ENCODE measurements around the gene GBE1.
A peak's percentile ranks its signal among the peaks of the same experiment; 100 is the strongest.
"Not testable (repeated sequence)": the region's sequence is repeated elsewhere in the genome, so short reads cannot be mapped to it uniquely, and the experiment has no call there.

Gene GBE1

GRCh38 chr3:81518945-81519344, 242.5 kb downstream of the GBE1 start:
- DNase-seq = no peak

- DNase-seq = no peak
These were observed 245.4 kb downstream of the GBE1 start for GRCh38 chr3:81516042-81516441.

DNA sequence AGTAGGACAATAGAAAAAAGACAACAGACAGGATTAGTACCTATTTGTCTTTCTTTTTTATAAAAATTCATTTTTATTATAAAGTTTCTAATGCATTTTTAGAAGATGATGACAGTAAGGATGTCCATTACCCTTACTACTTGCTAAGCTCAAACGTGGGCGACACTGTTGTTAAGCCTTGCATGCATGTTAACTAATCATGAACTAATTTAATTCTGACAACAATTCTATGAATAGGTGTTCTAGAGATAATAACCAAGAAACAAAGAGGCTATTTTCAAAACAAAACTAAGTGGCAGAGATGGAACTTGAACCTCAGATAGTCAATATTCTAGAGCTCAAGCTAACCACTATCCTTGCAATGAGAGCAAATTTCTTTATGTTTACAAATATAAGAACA, 247.9 kb downstream of the GBE1 start:
- DNase-seq = no peak

DNA sequence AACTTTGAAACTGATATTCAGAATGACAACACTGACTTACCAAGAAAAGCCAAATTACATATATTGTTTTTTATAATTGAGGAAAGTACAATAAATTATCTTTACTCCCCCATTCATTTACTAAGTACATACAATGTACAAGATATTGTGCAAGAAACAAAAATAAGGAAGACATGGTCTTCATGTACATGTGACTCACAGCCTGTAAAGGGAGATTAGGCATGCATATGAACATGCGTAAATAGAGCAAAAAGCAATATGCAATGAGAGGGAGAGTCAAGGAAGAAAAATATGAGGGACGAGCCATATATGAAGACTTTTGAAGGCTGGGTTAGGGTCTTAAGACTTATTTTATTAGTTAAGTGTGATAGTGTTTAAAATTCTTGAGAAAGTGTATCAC, 258.4 kb downstream of the GBE1 start:
- no peak for DNase-seq

DNA sequence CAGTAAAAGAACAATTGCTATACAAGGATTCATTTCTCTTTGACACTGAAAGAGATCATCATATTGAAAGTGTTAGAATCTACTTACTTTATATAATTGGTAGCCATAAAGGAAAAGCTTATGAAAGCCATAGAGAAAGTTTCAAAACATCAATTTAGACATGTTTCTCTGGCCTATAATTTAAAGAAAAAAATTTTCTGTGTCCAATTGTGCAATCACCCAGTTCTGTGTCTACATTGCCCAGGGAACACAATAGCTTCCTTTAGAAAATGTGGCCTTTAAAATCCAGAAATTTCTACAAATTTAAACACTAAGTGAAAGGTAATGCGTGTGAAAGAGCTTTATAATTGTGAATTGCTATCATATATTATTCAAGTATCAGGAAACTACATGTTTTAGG, 259.2 kb downstream of the GBE1 start:
- DNase-seq = no peak

- DNase-seq = no peak
These were observed 261.4 kb downstream of the GBE1 start for GRCh38 chr3:81500039-81500438.

- no peak for DNase-seq
These were observed 263.7 kb downstream of the GBE1 start for GRCh38 chr3:81497572-81498251.

GRCh38 chr3:81496407-81497104, 264.9 kb downstream of the GBE1 start:
- DNase-seq = no peak

- DNase-seq = not testable (repeated sequence)
These were observed 269.0 kb downstream of the GBE1 start for GRCh38 chr3:81492471-81492870.

DNA sequence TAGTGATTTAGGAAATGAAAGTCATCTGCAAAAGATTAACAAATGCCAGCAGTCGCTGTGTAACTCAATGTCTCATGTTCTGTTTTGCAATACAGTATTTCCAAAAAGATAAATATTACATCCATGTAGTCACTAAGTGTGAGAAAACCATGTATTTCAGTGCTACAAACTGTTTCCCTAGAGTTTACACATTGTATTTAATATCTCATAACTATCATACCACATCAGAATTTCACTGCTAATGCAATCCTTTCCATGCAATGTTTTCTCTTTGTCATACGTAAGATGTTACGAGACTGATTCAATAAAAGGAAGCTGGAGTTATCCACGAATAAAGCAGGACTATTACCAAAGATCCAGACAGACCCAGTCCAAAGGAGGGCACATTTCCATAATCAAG, 269.4 kb downstream of the GBE1 start:
- no peak for DNase-seq

- peak; percentile 65 for DNase-seq
These were observed 270.7 kb downstream of the GBE1 start for GRCh38 chr3:81490541-81491288.

DNA sequence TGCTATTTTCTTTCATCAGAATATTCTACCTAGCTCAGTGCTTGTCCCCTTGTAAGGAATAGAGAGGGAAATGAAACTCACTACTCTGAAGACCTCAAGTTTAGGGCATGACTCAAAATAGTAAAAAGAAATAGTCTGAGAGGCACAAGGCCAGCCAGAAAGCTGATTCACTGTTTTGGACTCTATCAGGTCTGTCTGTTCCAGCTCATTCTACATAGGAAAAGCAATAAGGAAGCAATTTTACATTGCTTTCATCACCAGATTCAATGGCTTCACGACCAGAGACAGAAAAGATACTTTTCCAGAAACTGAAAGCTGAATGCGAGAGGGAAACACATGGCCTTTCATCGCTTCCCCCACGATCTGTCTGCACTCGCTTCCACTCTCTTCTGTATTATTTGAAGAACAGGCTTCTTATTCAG, 276.0 kb downstream of the GBE1 start:
- no peak for DNase-seq

- no peak for DNase-seq
These were observed 276.9 kb downstream of the GBE1 start for GRCh38 chr3:81484520-81484919.

DNA sequence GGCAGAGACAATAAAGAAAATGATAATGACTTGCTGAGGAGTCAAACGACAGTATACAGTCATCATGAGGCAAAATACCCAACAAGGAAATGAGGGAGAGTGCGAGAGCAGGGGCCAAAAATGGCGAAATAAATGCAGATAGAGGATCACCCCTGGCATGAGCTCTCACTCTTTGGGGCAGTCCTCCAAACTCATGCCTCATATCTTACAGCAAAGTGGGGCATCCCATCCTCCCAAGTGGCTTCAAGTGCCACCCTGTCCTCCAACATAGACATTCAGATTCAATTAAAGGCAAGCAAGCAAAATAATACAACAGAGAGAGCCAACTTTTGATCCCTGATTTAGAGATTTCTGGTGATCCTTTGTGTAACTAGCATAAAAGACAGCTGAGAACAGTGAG, 278.4 kb downstream of the GBE1 start:
- DNase-seq = no peak

DNA sequence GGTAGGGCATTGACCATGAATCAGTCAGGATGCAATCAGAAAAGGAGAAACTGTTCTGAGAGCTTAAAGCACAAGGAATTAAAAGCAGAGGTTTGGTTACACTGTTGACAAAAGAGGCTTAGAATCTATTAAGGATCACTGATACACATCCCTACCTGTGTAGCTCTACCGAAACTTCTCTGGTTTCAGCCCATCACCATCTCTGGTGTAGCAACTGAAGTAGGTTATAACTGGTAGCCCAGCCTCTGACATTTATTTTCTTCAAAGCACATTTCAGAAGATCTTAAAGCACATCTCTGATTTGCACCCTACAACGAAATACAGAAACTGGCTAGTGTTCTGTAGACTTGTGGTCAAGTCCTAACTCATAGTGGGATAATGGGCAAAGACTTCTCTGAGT, 283.7 kb downstream of the GBE1 start:
- DNase-seq = no peak

GRCh38 chr3:81476692-81477091, 284.8 kb downstream of the GBE1 start:
- no peak for DNase-seq

DNA sequence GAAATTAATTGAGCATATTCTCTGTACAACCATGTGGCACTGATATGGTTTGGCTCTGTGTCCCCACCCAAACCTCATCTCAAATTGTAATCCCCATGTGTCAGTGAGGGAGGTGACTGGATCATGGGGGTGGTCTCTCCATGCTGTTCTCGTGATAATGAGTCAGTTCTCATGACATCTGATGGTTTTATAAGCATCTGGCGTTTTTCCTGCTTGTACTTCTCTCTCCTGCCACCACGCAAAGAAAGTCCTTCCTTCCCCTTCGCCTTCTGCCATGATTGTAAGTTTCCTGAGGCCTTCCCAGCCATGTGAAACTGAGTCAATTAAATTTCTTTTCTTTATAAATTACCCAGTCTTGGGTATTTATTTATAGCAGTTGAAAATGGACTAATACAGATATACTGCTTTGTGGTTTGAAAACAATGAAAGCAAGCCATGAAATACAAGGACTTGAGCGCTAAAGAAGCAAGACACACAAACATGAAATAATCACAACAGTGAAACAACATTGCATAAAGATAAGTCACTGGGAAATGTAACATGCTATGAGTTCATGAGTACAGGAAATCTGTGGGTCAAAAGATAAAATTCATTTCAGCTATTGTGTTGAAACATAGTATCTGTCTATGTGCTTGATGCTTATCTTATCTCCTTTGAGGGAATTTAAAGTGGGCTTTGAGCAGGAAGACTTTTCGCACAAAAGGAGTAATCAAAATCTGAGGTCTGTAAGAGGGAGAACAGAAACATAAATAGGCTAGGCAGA, 288.7 kb downstream of the GBE1 start:
- DNase-seq = no peak

DNA sequence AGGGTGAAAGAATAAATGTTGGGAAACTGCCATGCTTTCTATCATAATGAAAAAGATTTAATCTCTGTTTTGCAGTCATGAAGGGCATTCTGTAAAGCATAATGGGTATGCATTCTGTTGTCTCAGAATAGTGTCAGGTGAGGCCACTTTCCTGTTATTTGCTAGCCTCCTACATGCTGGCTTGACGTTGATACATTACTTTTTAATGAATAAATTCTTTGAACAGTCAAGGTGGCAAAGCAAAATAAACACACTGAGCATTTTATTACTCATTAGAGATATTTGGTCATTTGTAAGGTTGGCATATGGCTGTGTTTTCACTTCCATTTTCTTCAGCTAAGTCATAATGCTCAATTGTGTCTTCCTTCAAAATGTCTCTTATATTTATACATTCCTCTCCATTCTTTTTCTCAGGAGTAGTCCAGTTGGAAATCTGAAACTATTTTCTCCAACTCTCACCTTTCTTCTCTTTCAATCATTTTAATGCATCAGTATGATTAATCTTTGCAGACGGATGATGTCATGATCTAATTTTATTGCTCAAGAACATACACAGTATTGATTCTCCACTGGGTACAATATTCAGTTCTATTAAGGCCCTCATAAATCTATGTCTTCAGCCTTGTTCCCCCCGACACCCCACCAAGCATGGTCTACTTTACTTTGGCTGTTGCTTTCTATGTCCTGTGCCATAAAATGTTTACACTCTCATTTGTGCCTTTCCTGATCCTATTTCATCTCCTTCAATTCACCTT, 290.7 kb downstream of the GBE1 start:
- no peak for DNase-seq

DNA sequence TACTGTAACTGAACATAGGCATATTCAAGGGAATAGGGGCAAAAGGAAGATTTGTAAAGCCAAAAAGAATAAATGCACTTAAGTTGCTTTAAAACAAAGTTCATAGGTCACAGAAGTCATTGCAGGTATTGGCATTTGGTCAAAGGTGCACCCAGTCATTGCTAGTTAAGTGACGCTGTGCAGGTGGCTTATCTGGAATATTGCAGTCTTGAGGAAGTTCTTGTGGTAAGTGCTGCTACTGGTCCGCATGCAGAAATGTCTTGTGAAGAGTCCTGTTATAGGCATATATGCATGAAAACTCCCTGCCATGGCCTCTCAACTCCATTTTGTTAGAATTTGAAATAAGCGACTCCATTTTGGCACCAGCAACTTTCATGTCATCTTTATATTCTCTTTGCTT, 293.1 kb downstream of the GBE1 start:
- no peak for DNase-seq

- no peak for DNase-seq
These were observed 295.3 kb downstream of the GBE1 start for GRCh38 chr3:81466201-81466560.

DNA sequence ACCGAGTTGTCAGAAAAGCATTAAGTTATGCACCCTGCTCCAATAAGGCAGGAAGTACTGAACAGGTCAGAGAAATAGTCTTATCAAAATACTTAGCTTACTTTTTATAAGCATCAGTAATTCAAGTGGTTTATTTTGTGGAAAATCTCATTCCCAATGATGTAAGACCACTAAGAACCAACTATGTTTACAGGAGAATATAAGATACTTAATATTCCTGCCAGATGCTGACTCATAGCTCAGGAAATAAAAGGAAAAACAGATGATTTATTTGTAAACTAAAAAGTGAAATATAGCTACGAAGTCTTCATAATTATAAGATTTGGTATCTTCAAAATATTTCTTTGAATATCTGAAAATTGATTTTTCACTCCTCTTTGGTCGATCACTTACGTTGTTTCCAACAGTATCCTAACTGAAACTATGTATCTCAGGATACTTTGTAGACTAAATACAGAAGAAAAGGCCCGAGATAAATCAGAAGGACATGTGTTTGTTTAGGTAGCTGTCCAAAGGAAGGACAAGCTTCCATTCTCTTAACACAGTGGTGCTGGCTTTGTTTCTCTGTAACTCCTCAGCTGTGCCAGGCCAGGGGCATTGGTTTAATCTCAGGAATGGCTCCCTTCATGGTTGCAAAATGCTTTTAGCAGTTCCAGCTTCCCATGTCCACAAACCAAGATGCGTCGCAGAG, 295.8 kb downstream of the GBE1 start:
- no peak for DNase-seq

DNA sequence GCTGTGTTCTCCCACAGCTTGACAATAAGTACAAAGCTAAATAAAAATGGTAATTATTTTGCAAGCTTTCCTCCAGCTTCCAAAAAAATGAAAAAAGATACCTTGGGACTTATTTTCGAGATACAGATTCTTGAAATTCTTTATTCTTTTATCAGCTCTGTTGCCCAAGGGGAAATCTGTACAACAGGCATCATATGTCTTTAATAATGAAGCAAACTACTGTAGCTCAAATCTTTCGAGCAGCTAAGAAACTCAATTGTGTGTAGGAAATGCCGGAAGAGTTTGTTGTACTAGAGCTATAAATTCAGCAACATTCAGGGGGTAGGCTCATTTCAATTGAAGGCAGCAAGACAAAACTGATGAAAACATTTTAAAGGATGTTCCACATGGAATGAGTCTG, 297.7 kb downstream of the GBE1 start:
- DNase-seq = no peak
